ENCODE measurements around the gene ABHD1.
A peak's percentile ranks its signal among the peaks of the same experiment; 100 is the strongest.
"Not testable (repeated sequence)": the region's sequence is repeated elsewhere in the genome, so short reads cannot be mapped to it uniquely, and the experiment has no call there.

The ABHD1 gene

DNA sequence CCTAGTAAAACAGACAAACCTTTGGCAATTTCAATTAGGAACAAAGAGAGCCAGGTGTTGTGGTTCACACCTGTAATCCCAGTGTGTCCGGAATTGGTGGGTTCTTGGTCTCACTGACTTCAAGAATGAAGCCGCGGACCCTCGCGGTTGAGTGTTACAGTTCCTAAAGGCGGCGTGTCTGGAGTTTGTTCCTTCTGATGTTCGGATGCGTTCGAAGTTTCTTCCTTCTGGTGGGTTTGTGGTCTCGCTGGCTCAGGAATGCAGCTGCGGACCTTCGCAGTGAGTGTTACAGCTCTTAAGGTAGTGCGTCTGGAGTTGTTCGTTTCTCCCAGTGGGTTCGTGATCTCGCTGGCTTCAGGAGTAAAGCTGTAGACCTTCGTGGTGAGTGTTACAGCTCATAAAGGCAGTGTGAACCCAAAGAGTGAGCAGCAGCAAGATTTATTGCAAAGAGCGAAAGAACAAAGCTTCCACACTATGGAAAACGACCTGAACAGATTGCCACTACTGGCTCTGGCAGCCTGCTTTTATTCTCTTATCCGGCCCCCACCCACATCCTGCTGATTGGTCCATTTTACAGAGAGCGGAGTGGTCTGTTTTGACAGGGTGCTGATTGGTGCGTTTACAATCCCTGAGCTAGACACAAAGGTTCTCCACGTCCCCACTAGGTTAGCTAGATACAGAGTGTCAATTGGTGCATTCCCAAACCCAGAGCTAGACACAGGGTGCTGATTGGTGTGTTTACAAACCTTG is 12.8 kb upstream of the ABHD1 start:
- DNase-seq (ENCODE audit: low read depth): not testable (repeated sequence)

DNA sequence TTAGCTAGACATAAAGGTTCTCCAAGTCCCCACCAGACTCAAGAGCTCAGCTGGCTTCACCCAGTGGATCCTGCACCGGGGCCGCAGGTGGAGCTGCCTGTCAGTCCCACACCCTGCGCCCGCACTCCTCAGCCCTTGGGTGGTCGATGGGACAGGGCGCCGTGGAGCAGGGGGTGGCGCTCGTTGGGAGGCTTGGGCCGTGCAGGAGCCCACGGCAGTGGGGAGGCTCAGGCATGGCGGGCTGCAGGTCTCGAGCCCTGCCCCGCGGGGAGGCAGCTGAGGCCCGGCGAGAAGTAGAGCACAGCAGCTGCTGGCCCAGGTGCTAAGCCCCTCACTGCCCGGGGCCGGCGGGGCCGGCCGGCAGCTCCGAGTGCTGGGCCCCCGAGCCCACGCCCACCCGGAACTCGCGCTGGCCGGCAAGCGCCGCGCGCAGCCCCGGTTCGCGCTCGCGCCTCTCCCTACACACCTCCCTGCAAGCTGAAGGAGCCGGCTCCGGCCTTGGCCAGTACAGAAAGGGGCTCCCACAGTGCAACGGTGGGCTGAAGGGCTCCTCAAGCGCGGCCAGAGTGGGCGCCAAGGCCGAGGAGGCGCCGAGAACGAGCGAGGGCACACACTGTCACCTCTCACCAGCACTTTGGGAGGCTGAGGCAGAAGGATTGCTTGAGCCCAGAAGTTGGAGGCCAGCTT is 12.1 kb upstream of the ABHD1 start:
- DNase-seq (ENCODE audit: low read depth): not testable (repeated sequence)

DNA sequence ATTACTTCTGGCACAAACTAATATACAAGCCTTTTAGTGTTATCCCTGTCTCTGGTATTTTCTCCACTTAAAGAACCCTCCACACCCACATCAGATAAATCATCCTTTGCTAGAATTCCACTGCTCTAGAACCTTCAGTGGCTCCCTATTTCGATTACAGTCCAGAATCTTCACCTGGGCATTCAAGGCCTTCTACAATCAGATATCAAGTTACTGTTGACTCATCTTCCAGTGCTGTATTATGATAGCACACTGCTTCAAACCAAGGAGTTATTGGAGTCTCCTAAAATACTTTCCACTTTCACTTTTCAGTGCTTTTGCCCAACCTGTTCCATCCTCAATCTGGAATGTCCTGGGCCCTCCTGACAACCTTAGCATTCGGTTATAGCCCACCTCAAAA is 8.1 kb upstream of the ABHD1 start:
- DNase-seq (ENCODE audit: low read depth): no peak

DNA sequence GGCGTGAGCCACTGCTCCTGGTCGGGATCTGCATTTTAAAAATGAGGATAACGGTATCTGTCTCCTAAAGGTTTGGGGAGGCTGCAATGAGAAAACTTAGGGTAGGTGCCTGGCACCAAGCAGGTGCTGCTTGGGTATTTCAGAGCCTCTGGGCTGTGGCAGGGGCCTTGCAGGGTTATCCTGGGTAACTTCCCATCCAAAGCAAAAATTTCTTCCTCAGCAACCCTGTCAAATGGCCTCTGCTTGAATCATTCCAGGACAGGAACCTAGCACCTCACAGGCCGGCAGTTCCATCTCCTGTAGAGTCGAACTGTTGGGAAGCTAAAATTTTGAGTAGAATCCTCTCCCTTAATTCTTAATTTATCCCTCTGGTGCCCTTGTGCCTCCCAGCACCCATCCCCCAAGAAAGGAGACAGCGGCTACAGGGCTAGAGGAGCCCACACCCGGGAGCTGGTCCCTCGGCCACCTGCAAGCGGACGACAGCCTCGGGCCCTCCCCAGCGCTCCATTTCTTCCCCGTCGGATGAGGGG is 5.6 kb upstream of the ABHD1 start:
- no peak for DNase-seq (ENCODE audit: low read depth)

DNA sequence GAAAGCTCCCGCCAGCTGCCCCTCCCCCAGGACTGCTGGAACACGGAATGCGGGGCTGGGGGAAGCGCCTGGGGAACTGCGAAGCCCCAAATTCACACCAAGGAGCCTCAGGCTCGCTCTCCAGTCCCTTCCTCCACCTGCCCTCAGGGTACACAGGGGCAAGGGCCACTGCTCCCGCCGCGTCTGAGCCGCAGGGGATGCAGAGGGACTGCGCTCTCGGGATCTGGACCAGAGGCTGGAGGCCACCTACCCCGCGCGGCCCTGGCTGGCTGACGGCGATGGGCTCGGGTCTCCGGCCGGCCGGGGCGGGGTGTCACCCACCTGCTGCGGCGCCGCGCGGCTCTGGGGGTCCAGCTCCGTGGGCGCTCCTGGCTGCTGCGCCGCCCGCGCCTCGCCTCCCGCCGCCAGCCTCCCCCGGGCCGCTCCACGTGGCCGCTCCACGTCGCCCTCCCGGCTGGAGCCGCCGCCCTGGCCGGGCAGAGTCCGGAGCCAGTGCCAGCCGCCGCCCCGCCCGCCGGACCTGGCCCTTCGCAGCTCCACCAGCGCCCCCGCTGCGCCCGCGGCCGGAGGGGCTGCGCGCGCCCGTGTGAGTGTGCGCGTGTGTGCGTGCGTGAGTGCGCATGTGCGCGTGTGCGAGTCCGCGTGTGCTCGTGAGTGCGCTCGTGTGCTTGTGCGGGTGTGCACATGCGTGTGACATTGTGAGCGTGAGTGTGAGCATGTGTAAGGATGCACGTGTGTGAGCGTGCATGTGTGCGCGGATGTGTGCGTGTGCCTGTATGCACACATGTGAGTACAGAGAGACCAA is 4.9 kb upstream of the ABHD1 start, which contains the start of gene CGREF1:
Gene CGREF1 (minus strand): TSS at position 604 of the 805 bp plus-strand sequence. CDS start 14,762 bp downstream, outside the sequence.
- no peak for DNase-seq (ENCODE audit: low read depth)

DNA sequence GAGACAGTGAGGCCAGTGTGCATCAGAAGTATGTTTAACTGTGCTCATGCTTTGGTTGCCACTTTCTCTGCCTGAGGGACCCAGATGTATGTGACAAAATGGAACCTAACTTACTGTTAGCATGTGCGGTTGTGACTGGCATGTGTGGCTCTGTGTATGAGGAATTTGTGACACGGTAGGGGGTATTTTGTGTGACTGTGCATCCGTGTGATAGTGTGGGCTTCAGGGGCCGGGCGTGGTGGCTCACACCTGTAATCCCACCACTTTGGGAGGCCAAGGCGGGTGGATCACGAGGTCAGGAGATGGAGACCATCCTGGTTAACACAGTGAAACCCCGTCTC is 4.3 kb upstream of the ABHD1 start:
- not testable (repeated sequence) for DNase-seq (ENCODE audit: low read depth)

DNA sequence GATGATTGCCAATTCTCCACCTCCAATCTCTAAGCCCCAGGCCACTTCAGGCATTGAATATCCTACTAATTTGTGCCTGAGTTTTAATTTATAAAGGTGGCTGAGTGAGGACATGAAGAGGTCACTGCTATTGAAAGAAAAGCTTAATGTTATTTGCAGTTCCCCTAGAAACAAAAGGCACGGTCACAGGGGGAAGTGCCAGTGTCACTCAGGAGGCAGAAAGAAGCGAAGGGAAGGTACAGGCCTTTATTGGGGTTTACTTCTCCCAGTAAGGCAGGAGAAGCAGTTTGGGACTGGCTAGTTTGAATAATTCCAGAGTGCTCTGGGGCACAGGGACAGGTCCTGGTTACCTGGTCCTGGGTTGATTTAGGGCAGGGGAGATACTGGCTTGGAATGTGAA is 1.7 kb upstream of the ABHD1 start:
- DNase-seq (ENCODE audit: low read depth): no peak

DNA sequence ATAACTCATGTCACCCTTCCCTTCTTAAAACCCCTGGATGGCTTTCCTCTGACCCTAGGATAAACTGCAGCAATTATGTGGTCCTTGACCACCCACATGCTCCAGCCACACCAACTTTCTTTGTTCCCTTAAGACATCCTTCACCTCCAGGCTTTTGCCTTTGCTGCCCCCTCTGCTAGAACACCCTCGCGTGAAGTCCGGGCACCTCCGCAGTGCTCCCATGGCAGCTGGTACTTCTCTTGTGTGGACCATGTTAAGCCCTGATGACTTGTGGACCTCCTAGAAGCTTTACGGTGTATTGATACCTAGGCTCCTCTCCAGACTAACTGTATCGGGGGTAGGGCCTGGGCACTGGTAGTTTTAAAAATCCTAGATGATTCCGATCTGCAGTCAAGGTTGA is 824 bp upstream of the ABHD1 start:
- DNase-seq (ENCODE audit: low read depth): no peak

DNA sequence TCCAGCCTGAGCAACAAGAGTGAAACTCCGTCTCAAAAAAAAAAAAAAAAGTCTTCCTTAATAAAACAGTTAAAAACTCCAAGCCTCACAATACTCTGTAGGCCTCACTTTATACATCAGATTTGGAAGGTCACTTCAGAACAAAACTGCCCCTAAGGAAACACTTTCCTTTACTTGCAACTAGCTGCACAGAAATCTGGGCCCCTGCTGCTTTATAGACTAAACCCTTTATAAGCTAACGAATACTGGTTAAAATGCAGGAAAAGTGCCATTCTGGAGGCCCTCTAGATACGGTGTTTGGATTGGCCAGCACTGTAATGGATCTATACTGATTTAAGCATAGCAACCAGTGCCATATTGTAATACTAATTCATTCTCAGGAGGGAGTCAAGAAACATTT is 1.5 kb downstream of the ABHD1 start:
- no peak for DNase-seq (ENCODE audit: low read depth)

DNA sequence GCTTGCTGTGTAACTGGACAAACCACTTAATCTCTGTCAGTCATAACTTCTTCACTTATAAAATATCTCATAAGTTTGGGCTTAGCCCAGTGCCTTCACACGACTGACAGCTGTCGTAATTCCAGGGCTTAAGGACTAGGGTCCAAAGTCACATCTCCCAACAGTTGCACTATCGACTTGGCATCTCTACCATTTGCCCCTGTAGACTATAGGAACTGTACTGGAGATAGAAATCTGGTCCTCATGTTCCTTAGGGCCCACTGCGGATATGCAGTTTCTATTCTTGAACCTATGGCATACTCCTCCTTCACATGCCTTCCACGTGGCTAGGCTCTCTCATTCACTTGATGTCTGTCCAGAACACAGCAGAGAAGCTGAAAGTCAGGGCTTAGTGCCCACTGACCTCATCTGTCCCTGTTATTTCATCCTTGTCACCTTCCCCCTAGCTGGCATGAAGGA is 2.7 kb downstream of the ABHD1 start:
- DNase-seq (ENCODE audit: low read depth): no peak

DNA sequence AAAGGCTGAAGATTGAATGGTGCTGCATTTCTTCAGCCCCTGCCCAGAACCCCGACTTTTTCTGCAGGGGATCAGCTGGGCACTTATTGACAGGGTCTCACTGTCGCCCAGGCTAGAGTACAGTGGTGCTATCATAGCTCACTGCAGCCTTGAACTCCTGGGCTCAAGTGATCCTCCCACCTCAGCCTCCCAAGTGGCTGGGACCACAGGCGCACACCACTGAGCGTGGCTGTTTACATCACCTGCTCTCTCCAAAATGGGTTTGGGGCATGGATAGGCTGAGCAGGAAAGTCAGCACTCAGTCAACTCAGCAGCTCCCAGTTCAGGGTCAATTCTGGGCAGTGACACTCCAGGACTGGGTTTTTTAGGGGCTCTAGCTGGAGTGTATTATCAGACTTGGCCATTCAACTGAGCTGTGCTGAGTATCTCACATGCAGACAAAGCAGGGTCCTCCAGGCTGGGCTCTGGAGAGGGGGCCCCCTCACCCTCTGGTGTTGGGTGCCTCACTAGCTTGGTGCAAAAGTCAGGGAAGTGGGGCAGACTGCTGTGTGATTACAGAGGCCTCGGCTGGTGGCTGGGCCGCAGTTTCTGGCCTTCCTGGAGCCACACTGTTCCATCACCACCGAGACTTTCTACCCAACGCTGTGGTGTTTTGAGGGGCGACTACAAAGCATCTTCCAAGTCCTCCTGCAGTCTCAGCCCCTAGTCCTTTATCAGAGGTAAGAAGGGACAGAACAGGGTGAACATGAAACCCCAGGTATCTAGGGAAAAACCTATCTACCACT is 4.5 kb downstream of the ABHD1 start:
- no peak for DNase-seq (ENCODE audit: low read depth)

DNA sequence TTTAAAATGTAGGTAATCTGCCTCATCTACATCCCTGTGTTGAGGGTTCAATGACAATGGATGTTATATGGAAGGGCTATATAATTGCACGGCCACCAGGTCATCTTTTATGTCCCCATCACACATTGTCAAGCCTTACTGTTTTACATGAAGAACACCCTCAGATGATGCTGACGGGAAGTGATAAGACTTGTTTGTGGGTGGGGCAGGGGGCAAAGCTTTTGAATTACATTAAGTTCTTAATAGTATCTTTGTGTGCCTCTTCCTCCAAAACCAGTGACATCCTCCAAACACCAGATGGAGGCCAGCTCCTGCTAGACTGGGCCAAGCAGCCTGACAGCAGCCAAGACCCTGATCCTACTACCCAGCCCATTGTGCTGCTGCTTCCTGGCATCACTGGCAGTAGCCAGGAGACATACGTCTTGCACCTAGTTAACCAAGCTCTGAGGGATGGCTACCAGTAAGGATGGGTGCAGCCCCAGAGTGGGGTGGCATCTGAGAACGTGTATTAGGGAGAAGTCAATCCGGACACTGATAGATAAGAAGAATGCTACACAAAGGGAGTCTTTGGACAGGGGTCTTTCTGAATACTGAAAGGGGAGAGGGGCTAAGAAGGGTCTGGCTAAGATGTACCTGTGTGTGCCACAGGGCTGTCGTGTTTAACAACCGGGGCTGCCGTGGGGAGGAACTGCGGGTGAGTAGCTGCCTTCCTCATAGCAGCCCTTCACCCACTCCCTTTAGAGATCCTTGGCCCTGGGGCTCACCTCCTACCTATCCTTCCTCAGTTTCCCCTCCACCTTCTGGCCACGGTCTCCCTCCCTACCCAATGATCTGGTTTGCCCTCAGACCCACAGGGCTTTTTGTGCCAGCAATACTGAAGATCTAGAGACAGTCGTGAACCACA is 5.3 kb downstream of the ABHD1 start:
- no peak for DNase-seq (ENCODE audit: low read depth)

DNA sequence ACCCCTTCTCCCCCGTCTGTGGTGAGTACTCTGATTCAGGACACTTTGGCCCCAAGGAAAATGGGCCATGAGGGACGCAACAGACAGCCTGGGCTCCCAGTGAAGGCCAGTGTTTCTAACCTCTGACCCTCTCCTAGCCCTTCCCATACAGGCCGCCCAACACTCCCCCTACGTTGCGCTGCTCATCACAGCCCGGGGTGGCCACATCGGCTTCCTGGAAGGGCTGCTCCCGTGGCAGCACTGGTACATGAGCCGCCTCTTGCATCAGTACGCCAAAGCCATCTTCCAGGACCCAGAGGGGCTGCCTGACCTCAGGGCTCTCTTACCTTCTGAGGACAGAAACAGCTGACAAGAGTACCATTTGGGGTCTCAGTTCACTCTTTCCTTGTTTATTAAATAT is 6.8 kb downstream of the ABHD1 start:
- no peak for DNase-seq (ENCODE audit: low read depth)

DNA sequence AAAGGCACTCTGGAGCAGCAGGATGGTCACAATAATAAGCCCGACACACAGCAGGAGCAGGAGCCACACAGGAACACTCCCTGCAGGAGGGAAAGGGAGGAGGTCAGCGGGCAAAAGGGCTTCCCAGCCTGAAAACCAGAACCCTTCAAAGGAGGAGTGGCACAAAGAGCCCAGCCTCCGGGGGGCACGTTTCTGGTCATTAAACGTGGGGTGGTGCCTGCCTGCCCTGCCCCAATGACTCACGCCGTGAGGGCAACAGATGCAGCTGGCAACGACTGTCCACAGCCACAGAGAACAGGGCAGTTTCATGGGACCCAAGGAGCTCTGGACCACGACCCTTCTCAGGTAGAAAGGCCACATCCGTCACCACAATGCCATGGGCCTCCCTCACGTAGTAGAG is 7.8 kb downstream of the ABHD1 start:
- DNase-seq (ENCODE audit: low read depth): no peak

DNA sequence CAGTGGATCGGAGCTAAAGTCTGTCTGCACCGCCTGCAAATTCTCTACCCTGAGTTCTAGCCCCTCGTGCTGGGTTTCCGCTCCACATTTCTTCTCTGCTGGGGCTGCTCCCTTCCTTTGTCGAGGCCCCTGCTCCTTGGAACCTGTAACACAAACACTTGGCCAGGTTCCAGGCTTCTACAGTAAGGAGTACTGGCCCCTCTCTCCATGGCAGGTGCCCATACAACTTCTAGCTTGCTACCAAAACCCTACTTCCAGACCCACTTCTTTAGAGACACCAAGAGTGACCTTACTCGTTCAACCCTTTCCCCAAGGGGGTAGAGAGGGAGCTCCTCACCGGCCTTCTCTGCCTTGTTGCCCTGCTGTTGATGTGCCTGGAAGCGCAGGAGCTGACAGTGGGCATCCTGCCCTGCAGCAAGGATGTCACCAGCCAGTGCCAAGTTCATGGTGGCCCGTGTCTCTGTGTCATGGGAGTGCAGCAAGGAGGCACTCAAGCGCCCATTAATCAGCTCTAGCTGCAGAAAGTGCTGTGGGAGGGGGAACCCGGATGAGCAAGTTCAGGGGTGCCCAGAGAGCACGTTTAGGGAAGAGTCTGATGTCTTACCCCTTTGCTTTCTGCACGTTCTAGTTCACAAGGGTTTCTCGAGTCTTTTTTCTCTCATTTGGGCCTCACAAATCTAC is 9.7 kb downstream of the ABHD1 start:
- no peak for DNase-seq (ENCODE audit: low read depth)

DNA sequence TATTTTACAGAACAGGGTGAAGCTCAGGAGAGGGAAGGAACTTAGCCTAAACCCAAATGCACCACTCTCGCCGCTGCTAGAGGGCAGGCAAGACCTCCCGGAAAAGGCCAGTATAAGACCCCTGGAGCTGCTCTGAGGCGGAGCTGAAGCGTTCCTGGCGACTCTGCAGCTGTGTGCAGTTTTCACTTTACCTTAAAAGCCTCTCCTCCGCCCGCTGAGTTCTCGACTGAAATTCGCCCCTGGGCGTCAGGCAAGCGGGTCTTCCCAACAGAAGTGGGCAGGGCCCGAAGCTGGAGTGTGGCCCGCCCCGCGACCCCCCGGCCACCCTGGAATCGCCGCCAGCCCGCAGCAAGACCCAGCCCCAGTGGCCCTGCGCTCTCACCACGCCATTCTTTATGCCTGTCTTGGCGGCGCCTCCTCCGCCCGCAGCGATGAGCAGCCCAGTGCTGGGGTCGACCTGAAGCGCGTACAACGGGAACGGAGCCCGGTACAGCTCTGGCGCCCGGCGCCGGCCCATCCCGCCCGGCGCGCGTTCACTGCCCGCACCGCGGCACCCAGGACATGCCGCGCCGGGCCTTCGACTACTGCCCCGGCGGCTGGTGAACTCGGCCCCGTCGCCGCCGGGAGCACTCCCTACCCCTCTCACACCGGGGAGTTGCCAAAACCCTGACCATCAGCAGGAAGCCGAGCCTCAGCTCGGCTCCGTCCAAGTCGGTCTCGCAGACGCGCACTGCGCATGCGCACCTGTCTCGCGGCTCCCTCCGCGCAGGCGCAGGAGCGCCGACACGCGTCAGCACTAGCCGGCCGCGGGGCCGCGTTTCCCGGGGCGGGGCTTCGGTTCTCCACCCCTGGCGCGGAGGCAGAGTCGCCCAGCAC is 10.5 kb downstream of the ABHD1 start, which contains the start of gene PREB:
Gene PREB (minus strand): TSS at position 732 of the 876 bp plus-strand sequence. CDS start 215 bp downstream, at position 517.
- peak; percentile 98 for DNase-seq (ENCODE audit: low read depth)

DNA sequence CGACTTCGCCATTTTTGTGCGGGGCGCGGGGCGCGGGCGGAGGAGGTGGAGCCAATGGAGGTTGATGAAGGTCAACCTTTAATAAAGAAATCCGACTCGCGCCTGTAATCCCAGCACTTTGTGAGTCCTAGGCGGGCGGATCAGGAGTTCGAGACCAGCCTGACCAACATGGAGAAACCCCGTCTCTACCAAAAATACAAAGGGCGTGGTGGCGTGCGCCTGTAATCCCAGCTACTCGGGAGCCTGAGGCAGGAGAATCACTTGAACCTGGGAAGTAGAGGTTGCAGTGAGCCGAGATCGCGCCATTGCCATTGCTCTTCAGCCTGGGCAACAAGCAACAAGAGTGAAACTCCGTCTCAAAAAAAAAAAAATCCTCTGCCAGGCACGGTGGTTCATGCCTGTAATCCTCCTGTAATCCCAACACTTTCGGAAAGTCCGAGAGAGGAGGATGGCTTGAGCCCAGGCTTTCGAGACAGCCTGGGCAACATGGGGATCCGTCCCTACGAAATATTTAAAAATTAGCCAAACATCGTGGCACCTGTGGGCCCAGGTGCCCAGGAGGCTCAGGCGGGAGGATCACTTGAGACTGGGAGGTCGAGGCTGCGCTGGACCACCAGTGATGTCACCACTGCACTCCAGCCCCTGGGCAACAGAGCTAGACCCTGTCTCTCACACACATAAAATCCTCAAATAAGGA is 11.3 kb downstream of the ABHD1 start:
- DNase-seq (ENCODE audit: low read depth): no peak

DNA sequence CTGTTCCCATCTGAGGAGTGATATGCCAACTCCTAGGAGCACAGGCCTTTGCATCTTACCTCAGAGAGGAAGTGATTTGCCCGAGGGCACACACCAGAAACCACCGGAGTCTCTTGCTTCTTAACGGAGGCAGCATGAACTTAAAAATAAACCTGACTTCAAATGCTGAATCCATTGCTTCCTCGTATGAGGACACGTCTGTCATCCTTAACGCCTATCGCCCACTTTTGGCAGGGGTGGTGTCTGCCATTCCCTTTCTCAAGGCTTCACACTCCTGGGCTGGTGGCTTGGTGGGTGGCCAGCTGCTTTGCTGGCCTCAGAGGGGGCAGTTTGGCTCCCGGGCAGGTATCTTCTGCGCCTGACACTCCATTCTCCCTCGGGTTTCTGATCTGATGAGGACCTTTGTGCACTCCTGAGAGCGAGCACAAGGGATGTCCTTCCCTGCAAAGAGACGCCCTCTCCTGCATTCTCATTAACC is 11.9 kb downstream of the ABHD1 start:
- no peak for DNase-seq (ENCODE audit: low read depth)

Data from stimulated activated CD8-positive, alpha-beta memory T cell treated with anti-CD3 and anti-CD28 coated beads, Interleukin-12 subunit alpha, Interleukin-12 subunit beta, amount 100 ng/mL, for 4 hours (primary cell).